Measurements from ENCODE around the gene TUBGCP2. TPM values are rescaled to one million over a fixed set of nuclear protein-coding genes. Genes with fewer than 3 reads are reported as not detected.

Gene TUBGCP2
- total and polyA plus RNA-seq, 9 of the 15 experiments (the other 6 are each of a cell fraction or from before 2014, with no cell fraction given), result 4.3 to 56.6 (median 28.4) TPM

- TF ChIP-seq, protein P1, sequence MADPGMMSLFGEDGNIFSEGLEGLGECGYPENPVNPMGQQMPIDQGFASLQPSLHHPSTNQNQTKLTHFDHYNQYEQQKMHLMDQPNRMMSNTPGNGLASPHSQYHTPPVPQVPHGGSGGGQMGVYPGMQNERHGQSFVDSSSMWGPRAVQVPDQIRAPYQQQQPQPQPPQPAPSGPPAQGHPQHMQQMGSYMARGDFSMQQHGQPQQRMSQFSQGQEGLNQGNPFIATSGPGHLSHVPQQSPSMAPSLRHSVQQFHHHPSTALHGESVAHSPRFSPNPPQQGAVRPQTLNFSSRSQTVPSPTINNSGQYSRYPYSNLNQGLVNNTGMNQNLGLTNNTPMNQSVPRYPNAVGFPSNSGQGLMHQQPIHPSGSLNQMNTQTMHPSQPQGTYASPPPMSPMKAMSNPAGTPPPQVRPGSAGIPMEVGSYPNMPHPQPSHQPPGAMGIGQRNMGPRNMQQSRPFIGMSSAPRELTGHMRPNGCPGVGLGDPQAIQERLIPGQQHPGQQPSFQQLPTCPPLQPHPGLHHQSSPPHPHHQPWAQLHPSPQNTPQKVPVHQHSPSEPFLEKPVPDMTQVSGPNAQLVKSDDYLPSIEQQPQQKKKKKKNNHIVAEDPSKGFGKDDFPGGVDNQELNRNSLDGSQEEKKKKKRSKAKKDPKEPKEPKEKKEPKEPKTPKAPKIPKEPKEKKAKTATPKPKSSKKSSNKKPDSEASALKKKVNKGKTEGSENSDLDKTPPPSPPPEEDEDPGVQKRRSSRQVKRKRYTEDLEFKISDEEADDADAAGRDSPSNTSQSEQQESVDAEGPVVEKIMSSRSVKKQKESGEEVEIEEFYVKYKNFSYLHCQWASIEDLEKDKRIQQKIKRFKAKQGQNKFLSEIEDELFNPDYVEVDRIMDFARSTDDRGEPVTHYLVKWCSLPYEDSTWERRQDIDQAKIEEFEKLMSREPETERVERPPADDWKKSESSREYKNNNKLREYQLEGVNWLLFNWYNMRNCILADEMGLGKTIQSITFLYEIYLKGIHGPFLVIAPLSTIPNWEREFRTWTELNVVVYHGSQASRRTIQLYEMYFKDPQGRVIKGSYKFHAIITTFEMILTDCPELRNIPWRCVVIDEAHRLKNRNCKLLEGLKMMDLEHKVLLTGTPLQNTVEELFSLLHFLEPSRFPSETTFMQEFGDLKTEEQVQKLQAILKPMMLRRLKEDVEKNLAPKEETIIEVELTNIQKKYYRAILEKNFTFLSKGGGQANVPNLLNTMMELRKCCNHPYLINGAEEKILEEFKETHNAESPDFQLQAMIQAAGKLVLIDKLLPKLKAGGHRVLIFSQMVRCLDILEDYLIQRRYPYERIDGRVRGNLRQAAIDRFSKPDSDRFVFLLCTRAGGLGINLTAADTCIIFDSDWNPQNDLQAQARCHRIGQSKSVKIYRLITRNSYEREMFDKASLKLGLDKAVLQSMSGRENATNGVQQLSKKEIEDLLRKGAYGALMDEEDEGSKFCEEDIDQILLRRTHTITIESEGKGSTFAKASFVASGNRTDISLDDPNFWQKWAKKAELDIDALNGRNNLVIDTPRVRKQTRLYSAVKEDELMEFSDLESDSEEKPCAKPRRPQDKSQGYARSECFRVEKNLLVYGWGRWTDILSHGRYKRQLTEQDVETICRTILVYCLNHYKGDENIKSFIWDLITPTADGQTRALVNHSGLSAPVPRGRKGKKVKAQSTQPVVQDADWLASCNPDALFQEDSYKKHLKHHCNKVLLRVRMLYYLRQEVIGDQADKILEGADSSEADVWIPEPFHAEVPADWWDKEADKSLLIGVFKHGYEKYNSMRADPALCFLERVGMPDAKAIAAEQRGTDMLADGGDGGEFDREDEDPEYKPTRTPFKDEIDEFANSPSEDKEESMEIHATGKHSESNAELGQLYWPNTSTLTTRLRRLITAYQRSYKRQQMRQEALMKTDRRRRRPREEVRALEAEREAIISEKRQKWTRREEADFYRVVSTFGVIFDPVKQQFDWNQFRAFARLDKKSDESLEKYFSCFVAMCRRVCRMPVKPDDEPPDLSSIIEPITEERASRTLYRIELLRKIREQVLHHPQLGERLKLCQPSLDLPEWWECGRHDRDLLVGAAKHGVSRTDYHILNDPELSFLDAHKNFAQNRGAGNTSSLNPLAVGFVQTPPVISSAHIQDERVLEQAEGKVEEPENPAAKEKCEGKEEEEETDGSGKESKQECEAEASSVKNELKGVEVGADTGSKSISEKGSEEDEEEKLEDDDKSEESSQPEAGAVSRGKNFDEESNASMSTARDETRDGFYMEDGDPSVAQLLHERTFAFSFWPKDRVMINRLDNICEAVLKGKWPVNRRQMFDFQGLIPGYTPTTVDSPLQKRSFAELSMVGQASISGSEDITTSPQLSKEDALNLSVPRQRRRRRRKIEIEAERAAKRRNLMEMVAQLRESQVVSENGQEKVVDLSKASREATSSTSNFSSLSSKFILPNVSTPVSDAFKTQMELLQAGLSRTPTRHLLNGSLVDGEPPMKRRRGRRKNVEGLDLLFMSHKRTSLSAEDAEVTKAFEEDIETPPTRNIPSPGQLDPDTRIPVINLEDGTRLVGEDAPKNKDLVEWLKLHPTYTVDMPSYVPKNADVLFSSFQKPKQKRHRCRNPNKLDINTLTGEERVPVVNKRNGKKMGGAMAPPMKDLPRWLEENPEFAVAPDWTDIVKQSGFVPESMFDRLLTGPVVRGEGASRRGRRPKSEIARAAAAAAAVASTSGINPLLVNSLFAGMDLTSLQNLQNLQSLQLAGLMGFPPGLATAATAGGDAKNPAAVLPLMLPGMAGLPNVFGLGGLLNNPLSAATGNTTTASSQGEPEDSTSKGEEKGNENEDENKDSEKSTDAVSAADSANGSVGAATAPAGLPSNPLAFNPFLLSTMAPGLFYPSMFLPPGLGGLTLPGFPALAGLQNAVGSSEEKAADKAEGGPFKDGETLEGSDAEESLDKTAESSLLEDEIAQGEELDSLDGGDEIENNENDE (IDR thresholded peaks at IDR 0.05; ENCODE audit: low read depth, low read length), result no peak
- peak; percentile 45 for TF ChIP-seq CREM (IDR thresholded peaks at IDR 0.05; ENCODE audit: low read depth)
- 0 out of 2 replicates have a peak, but pooled peaks have one; percentile 21 for TF ChIP-seq SMARCE1 (IDR thresholded peaks at IDR 0.05)
- no peak for TF ChIP-seq ZNF318 (IDR thresholded peaks at IDR 0.05; ENCODE audit: borderline replicate concordance in 1 of 2, low read depth in 1 of 2)
- no peak for TF ChIP-seq ZNF224 (CRISPR knock-in tag; IDR thresholded peaks at IDR 0.05)
- no peak for TF ChIP-seq PTRF (tag; IDR thresholded peaks at IDR 0.05)
Measured at GRCh38 chr10:133257489-133258065, 51.1 kb downstream of the TUBGCP2 start (continued).
